ENCODE measurements around the gene APOF.

DNA sequence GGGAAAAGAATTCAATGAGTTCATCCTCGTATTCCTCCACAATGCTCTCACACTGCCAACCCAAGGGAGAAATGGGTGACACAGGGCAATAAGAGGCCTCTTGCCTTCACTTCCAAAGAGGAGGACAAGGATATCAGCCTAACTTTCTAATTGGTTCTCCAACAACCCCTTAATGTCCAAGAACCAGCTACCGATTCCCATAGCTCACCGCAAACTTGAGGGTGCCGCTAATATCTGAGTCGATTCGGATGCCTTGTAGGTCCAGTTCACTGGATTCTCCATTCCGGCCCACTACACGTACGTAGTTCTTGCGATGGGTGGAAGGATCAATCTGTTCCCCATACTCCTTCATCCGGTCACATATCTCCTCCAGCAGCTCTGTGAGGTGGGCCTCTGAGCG, 51.7 kb downstream of the APOF start:
- no peak for TF ChIP-seq EZH2 (IDR thresholded peaks at IDR 0.05; ENCODE audit: low read depth)
- TF ChIP-seq, protein P1, sequence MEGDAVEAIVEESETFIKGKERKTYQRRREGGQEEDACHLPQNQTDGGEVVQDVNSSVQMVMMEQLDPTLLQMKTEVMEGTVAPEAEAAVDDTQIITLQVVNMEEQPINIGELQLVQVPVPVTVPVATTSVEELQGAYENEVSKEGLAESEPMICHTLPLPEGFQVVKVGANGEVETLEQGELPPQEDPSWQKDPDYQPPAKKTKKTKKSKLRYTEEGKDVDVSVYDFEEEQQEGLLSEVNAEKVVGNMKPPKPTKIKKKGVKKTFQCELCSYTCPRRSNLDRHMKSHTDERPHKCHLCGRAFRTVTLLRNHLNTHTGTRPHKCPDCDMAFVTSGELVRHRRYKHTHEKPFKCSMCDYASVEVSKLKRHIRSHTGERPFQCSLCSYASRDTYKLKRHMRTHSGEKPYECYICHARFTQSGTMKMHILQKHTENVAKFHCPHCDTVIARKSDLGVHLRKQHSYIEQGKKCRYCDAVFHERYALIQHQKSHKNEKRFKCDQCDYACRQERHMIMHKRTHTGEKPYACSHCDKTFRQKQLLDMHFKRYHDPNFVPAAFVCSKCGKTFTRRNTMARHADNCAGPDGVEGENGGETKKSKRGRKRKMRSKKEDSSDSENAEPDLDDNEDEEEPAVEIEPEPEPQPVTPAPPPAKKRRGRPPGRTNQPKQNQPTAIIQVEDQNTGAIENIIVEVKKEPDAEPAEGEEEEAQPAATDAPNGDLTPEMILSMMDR (conservative IDR thresholded peaks at IDR 0.05): no peak
